GM12878 (cell line): Measurements from ENCODE around the gene VCAN. TPM values are rescaled to one million over a fixed set of nuclear protein-coding genes. Genes with fewer than 3 reads are reported as not detected.

Source experiments
- ATAC-seq: fragments of 200-7000 bp; cut with Tn5 transposase; 3 replicates; pipeline ENCODE4 v1.9.1; 2020; ENCODE audit warnings: mild to moderate bottlenecking, moderate library complexity
- BruUV-seq: library from RNA; stranded (reverse); fragments of 400-500 nt; replicated peaks from 2 replicates; lab custom pipeline; 2021; lab: Mats Ljungman, UMichigan
- CTCF ChIA-PET: fragments of 300-600 bp; sonication (Branson Sonifier 250); formaldehyde crosslinking; extraction: SDS; loops from one replicate; lab custom pipeline; 2021; ENCODE audit warnings: inconsistent platforms; lab: Yijun Ruan, JAX
- POLR2A ChIA-PET: fragments of 350-600 bp; formaldehyde crosslinking; extraction: SDS; loops from one replicate; lab custom pipeline; 2021; ENCODE audit warnings: inconsistent platforms; lab: Charles Lee
- RAD21 ChIA-PET: fragments of 300-600 bp; sonication (Branson Sonifier 250); formaldehyde crosslinking; loops from one replicate; lab custom pipeline; 2023; ENCODE audit warnings: antibody characterized with exemption; ENCODE audit not compliant: unreplicated experiment; lab: Charles Lee
- SMC1A ChIA-PET: fragments of 300-600 bp; sonication (Branson Sonifier 250); formaldehyde crosslinking; loops from one replicate; lab custom pipeline; 2023; ENCODE audit not compliant: unreplicated experiment, uncharacterized antibody; lab: Charles Lee
- DNase-seq: peaks from one replicate; pipeline ENCODE4 v3.0.0-alpha.2; 2011; ENCODE audit warnings: low read depth, low spot score
- FAIRE-seq: peaks from 3 replicates; lab custom pipeline; 2011; peaks lifted over from hg19 to GRCh38; lab: Jason Lieb, UNC
- H2AFZ ChIP-seq: 2 replicates; pipeline ENCODE4 v1.6.0; 2011; ENCODE audit warnings: low read depth, low read length, control low read depth; ENCODE audit not compliant: control insufficient read depth
- H3K27ac ChIP-seq: 2 replicates; pipeline ENCODE4 v1.5.1; 2011; ENCODE audit warnings: control low read depth; ENCODE audit not compliant: control insufficient read depth, insufficient read depth
- H3K27me3 ChIP-seq, 2 experiments: replicated peaks in 1 of 2; 2 replicates each; pipeline versions ENCODE4 v1.6.0 to v1.6.1; 2011; ENCODE audit warnings: low read length in 1 of 2; ENCODE audit not compliant: control insufficient read depth in 2 of 2, insufficient read depth in 2 of 2
- H3K36me3 ChIP-seq, 2 experiments: 2 replicates each; pipeline ENCODE4 v1.5.1; 2011; ENCODE audit warnings: low read length in 1 of 2; ENCODE audit not compliant: control insufficient read depth in 2 of 2, insufficient read depth in 2 of 2
- H3K4me1 ChIP-seq: 2 replicates; pipeline ENCODE4 v1.6.1; 2011; ENCODE audit warnings: mild to moderate bottlenecking, low read length, moderate library complexity, mixed read lengths; ENCODE audit not compliant: control insufficient read depth, insufficient read depth
- H3K4me2 ChIP-seq: 2 replicates; pipeline ENCODE4 v1.6.0; 2011; ENCODE audit warnings: control low read depth; ENCODE audit not compliant: control insufficient read depth, insufficient read depth
- H3K4me3 ChIP-seq: fragments of 200-600 bp; sonication (generic); 2 replicates; pipeline ENCODE4 v1.5.1; 2016
- H3K79me2 ChIP-seq: 2 replicates; pipeline ENCODE4 v1.6.0; 2011; ENCODE audit warnings: low read length; ENCODE audit not compliant: control insufficient read depth, insufficient read depth
- H3K9ac ChIP-seq: 2 replicates; pipeline ENCODE4 v1.8.0; 2011; ENCODE audit warnings: low read length, control low read depth, mixed read lengths; ENCODE audit not compliant: control insufficient read depth, insufficient read depth
- H3K9me3 ChIP-seq: replicated peaks from 3 replicates; pipeline ENCODE4 v1.5.1; 2011; ENCODE audit warnings: mild to moderate bottlenecking, low read length; ENCODE audit not compliant: control insufficient read depth, insufficient read depth
- H4K20me1 ChIP-seq: 2 replicates; pipeline ENCODE4 v1.6.0; 2011; ENCODE audit not compliant: control insufficient read depth, insufficient read depth
- CEBPB ChIP-seq, 2 experiments: fragments of 150-350 bp in 1 of 2; IDR thresholded peaks; 2 replicates each; pipeline ENCODE4 v1.6.1; 2012 to 2014; ENCODE audit warnings: low read depth in 2 of 2, low read length in 2 of 2, borderline replicate concordance in 1 of 2, inconsistent platforms in 1 of 2
- EP300 ChIP-seq, 2 experiments: fragments of 150-350 bp in 1 of 2; IDR thresholded peaks; 2 replicates each; pipeline ENCODE4 v1.6.1; 2011 to 2012; ENCODE audit warnings: low read depth in 2 of 2, low read length in 2 of 2, borderline replicate concordance in 1 of 2, improper control_type of control experiment in 1 of 2, inconsistent platforms in 1 of 2; ENCODE audit not compliant: control insufficient read depth in 1 of 2
- JUNB ChIP-seq: IDR thresholded peaks from 2 replicates; pipeline ENCODE4 v1.6.1; 2016; ENCODE audit warnings: antibody characterized with exemption, mild to moderate bottlenecking
- NFIC ChIP-seq: IDR thresholded peaks from 2 replicates; pipeline ENCODE4 v1.6.1; 2012; ENCODE audit warnings: low read depth, mild to moderate bottlenecking, inconsistent platforms, low read length, moderate library complexity
- NR2C1 ChIP-seq: fragments of 450-650 bp; IDR thresholded peaks from 2 replicates; pipeline ENCODE4 v1.6.1; 2017; ENCODE audit warnings: antibody characterized with exemption, mild to moderate bottlenecking, moderate library complexity
- SMARCA5 ChIP-seq: fragments of 450-650 bp; IDR thresholded peaks from 2 replicates; pipeline ENCODE4 v1.6.1; 2017; ENCODE audit warnings: mild to moderate bottlenecking
- TAF1 ChIP-seq: IDR thresholded peaks from 2 replicates; pipeline ENCODE4 v1.6.1; 2011; ENCODE audit warnings: mild to moderate bottlenecking, low read depth, low read length, borderline replicate concordance
- TCF7 ChIP-seq: IDR thresholded peaks from 2 replicates; pipeline ENCODE4 v1.6.1; 2014; ENCODE audit warnings: antibody characterized with exemption, borderline replicate concordance
- YBX1 ChIP-seq: fragments of 450-650 bp; IDR thresholded peaks from 2 replicates; pipeline ENCODE4 v1.6.1; 2016; ENCODE audit warnings: antibody characterized with exemption
- YY1 ChIP-seq: IDR thresholded peaks from 2 replicates; pipeline ENCODE4 v1.6.1; 2011; ENCODE audit warnings: low read depth, mild to moderate bottlenecking, low read length
- WGBS: methylation state at CpG from one replicate; pipeline ENCODE4 v1.1.6; 2016; ENCODE audit warnings: low lambda C conversion rate; ENCODE audit not compliant: insufficient replicate concordance, insufficient coverage; ENCODE audit errors: missing lambda C conversion rate; 5-methylcytosine and 5-hydroxymethylcytosine counted together
- in situ Hi-C: fragments of 300-500 bp; cut with MboI; formaldehyde crosslinking; loops from 9 replicates; pipeline ENCODE4 v1.14.3; 2018; ENCODE audit warnings: mixed read lengths
- intact Hi-C: fragments of 100-400 bp; cut with micrococcal nuclease; formaldehyde crosslinking; loops from one replicate; pipeline ENCODE4 v1.14.2; 2022; ENCODE audit not compliant: unreplicated experiment
- polyA plus RNA-seq, 11 experiments: library from polyadenylated mRNA; depleted of rRNA in 4 of 11; unstranded in 6 of 11; stranded (reverse) in 5 of 11; fragments of >200 nt; fragmentation: Nextera tagmentation in 4 of 11; fragmentation: Illumina TruSeq in 1 of 11; extraction: Ambion mirVana in 4 of 11; extraction: Trizol in 1 of 11; gene quantifications; 1 replicate in 1 of 11; 2 replicates in 10 of 11; pipeline versions ENCODE4 v1.2.1 to v1.2.3, GENCODE V29; 2011 to 2016; ENCODE audit warnings: inconsistent platforms in 2 of 11, missing spikeins in 2 of 11, low read depth in 1 of 11
- total RNA-seq, 4 experiments: library from RNA; depleted of rRNA in 3 of 4; stranded (reverse); fragments of >200 nt in 3 of 4; fragmentation: Illumina TruSeq in 1 of 4; extraction: Trizol in 1 of 4; gene quantifications; 2 replicates each; pipeline versions ENCODE4 v1.2.1 to v1.2.3, GENCODE V29; 2013 to 2021
- TF ChIP-seq, protein P1 (sequence below): IDR thresholded peaks from 2 replicates; pipeline ENCODE4 v1.6.1; 2011; ENCODE audit warnings: borderline replicate concordance, low read depth, mild to moderate bottlenecking, moderate library complexity, mixed read lengths, low read length; ENCODE audit not compliant: insufficient read depth; ENCODE audit errors: extremely low read length
- TF ChIP-seq, protein P2 (sequence below): IDR thresholded peaks from 2 replicates; pipeline ENCODE4 v1.6.1; 2011; ENCODE audit warnings: low read depth, mild to moderate bottlenecking, low read length, moderate library complexity, borderline replicate concordance; ENCODE audit errors: extremely low read depth
- TF ChIP-seq, protein P3 (sequence below): fragments of 450-650 bp; IDR thresholded peaks from 2 replicates; pipeline ENCODE4 v1.6.1; 2017; ENCODE audit warnings: mild to moderate bottlenecking, low read depth, inconsistent platforms; ENCODE audit not compliant: poor library complexity, severe bottlenecking

Gene VCAN
- total and polyA plus RNA-seq, 10 of the 15 experiments (the other 5 are each of a cell fraction or from before 2014, with no cell fraction given): 1.2 to 15.2 (median 4.5) TPM

DNA sequence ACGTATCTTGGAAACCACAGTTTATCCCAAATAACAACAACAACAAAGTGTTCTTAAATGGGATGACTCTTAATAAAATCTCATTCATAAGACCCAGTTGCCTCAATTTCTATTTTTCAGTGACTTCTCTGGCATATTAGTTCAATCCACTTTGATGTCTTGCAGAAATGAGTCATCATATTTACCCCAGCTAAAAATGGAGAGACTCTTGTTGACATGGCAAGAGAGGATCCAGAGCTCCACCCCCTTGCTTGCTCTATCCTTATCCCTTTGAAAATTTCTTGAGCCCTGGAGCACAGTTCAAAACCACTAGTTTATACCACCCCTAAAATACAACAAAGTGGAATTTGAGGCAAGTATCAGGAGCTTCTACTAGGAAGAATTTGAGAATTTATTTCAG is 20.8 kb downstream of the VCAN start:
- Histone ChIP-seq H3K9me3 (no peaks in the 10 kb centered on the region), H4K20me1 (no peaks in the 10 kb centered on the region), H3K4me3 (no peak overlapping the region), H3K4me2 (no peak overlapping the region), H3K79me2 (no peaks in the 10 kb centered on the region), H3K36me3 (no peaks in the 10 kb centered on the region), H3K9ac (no peak overlapping the region), H2AFZ (no peak overlapping the region), H3K4me1 (no peaks in the 10 kb centered on the region), H3K27ac (no peak overlapping the region), H3K27me3 (no peaks in the 10 kb centered on the region)
- no TSS peak for BruUV-seq
- ChIA-PET RAD21 (interaction anchor here (0.6 kb wide), 1 partner anchor 1513 kb away, joined by 4 read pairs; no protein-coding TSS in a partner anchor), POLR2A (no interaction called here), SMC1A (no interaction called here), CTCF (no interaction called here)
- no peak for ATAC-seq
- intact Hi-C loops (no loop called here), in situ Hi-C loops (no loop called here)
- no peak for DNase-seq
- WGBS: 45% methylated on average over 1 of the region's 1 CpG
- TF ChIP-seq, protein P1, sequence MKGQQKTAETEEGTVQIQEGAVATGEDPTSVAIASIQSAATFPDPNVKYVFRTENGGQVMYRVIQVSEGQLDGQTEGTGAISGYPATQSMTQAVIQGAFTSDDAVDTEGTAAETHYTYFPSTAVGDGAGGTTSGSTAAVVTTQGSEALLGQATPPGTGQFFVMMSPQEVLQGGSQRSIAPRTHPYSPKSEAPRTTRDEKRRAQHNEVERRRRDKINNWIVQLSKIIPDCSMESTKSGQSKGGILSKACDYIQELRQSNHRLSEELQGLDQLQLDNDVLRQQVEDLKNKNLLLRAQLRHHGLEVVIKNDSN: no peak
- no peak for TF ChIP-seq YBX1
- TF ChIP-seq TCF7: peak; percentile 59; the same call in 1 of the 2 replicates
- no peak for TF ChIP-seq NR2C1
- TF ChIP-seq, protein P2, sequence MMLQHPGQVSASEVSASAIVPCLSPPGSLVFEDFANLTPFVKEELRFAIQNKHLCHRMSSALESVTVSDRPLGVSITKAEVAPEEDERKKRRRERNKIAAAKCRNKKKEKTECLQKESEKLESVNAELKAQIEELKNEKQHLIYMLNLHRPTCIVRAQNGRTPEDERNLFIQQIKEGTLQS: no peak
- TF ChIP-seq NFIC: no peak
- TF ChIP-seq JUNB: peak; percentile 37
- TF ChIP-seq SMARCA5: no peak
- no peak for TF ChIP-seq TAF1
- TF ChIP-seq CEBPB (IDR thresholded peaks at IDR 0.05; ENCODE audit: borderline replicate concordance in 1 of 2, low read depth in 2 of 2, low read length in 2 of 2): no peak
- TF ChIP-seq, protein P3, sequence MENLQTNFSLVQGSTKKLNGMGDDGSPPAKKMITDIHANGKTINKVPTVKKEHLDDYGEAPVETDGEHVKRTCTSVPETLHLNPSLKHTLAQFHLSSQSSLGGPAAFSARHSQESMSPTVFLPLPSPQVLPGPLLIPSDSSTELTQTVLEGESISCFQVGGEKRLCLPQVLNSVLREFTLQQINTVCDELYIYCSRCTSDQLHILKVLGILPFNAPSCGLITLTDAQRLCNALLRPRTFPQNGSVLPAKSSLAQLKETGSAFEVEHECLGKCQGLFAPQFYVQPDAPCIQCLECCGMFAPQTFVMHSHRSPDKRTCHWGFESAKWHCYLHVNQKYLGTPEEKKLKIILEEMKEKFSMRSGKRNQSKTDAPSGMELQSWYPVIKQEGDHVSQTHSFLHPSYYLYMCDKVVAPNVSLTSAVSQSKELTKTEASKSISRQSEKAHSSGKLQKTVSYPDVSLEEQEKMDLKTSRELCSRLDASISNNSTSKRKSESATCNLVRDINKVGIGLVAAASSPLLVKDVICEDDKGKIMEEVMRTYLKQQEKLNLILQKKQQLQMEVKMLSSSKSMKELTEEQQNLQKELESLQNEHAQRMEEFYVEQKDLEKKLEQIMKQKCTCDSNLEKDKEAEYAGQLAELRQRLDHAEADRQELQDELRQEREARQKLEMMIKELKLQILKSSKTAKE: no peak
- TF ChIP-seq EP300 (IDR thresholded peaks at IDR 0.05; ENCODE audit: borderline replicate concordance in 1 of 2, control insufficient read depth in 1 of 2, low read depth in 2 of 2, low read length in 2 of 2): no peak
- TF ChIP-seq YY1: no peak
- FAIRE-seq: no peak
